ENCODE data around the gene SPOCD1.

DNA sequence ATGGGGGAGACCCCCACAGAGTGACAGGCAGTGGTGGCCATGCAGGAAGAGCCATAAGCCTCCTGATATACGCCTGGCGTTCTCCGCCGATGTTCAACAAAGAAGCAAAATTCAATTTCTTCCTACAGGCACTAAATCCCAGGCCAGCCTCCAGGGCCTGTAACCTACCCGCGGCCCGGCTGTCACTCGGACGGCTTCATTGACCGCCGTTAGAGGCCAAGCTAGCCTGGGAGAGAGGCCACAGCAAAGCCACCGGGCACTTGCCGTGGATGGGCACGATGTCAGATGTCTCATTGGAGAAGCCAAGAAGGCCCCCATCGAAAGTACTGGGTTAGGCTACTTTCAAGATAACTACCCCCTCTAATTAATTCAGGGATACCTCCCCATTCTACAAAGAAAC, 61.4 kb downstream of the SPOCD1 start:
- TF ChIP-seq, protein P1, sequence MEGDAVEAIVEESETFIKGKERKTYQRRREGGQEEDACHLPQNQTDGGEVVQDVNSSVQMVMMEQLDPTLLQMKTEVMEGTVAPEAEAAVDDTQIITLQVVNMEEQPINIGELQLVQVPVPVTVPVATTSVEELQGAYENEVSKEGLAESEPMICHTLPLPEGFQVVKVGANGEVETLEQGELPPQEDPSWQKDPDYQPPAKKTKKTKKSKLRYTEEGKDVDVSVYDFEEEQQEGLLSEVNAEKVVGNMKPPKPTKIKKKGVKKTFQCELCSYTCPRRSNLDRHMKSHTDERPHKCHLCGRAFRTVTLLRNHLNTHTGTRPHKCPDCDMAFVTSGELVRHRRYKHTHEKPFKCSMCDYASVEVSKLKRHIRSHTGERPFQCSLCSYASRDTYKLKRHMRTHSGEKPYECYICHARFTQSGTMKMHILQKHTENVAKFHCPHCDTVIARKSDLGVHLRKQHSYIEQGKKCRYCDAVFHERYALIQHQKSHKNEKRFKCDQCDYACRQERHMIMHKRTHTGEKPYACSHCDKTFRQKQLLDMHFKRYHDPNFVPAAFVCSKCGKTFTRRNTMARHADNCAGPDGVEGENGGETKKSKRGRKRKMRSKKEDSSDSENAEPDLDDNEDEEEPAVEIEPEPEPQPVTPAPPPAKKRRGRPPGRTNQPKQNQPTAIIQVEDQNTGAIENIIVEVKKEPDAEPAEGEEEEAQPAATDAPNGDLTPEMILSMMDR (IDR thresholded peaks at IDR 0.05 in 8 of 11, conservative IDR thresholded peaks at IDR 0.05 in 3 of 11): no peak
- TF ChIP-seq POLR2A (IDR thresholded peaks at IDR 0.05) (no peak), POLR2AphosphoS5 (IDR thresholded peaks at IDR 0.05) (no peak)

Data from spleen (tissue), 7 donors.